SH-SY5Y (cell line): ENCODE results near the gene BTNL8.

Experiments used
- GATA2 ChIP-seq: IDR thresholded peaks from 2 replicates; pipeline ENCODE4 v1.6.1; 2011; ENCODE audit warnings: mild to moderate bottlenecking, low read depth, low read length
- GATA3 ChIP-seq: IDR thresholded peaks from 2 replicates; pipeline ENCODE4 v1.6.1; 2011; ENCODE audit warnings: low read depth, mild to moderate bottlenecking, low read length, moderate library complexity

DNA sequence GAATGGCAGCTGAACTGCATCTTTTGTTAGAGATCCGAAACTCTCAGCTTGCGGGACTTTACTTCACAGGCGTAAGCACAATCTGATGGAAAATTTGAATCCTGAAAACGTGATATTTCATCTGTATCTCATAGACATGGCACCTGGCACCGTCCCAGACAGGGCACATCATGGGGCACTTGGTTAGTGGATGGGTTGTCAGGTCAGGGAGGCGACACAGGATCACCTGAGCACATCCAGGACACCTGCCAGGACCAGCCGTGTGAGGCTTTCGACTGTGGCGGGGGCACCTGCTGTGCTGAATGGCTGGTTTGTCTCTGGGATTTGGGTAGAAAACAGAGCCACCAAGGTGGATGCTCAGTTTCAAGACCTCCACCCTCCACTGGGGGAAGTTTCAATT, 26.5 kb upstream of the BTNL8 start:
- TF ChIP-seq GATA2: no peak
- no peak for TF ChIP-seq GATA3
